H9 (cell line): ENCODE data around the gene GSE1. TPM values are rescaled to one million over a fixed set of nuclear protein-coding genes. Genes with fewer than 3 reads are reported as not detected.

Experiments
- DNase-seq: peaks from one replicate; pipeline ENCODE4 v3.0.0-alpha.2; 2017
- H2AFZ ChIP-seq: one replicate; pipeline ENCODE4 v1.6.1; 2013; ENCODE audit warnings: mild to moderate bottlenecking, low read length, control low read depth, moderate library complexity
- H2AK5ac ChIP-seq: 2 replicates; pipeline ENCODE4 v1.6.1; 2013; ENCODE audit warnings: low read length, control low read depth, mixed read lengths; ENCODE audit not compliant: insufficient read length
- H2BK120ac ChIP-seq: one replicate; pipeline ENCODE4 v1.6.1; 2013; ENCODE audit warnings: low read depth, mild to moderate bottlenecking, low read length, control low read depth, inconsistent platforms; ENCODE audit not compliant: poor library complexity, severe bottlenecking
- H2BK12ac ChIP-seq: 2 replicates; pipeline ENCODE4 v1.6.1; 2013; ENCODE audit warnings: low read length, control low read depth, mixed read lengths, low read depth; ENCODE audit not compliant: insufficient read length
- H2BK15ac ChIP-seq: 2 replicates; pipeline ENCODE4 v1.6.1; 2013; ENCODE audit warnings: low read depth, low read length, control low read depth
- H2BK20ac ChIP-seq: one replicate; pipeline ENCODE4 v1.6.1; 2013; ENCODE audit warnings: low read depth, mild to moderate bottlenecking, low read length, control low read depth, inconsistent platforms; ENCODE audit not compliant: poor library complexity, severe bottlenecking
- H2BK5ac ChIP-seq: 2 replicates; pipeline ENCODE4 v1.6.1; 2013; ENCODE audit warnings: low read length, control low read depth, mixed read lengths; ENCODE audit not compliant: insufficient read length
- H3K14ac ChIP-seq: 2 replicates; pipeline ENCODE4 v1.6.1; 2013; ENCODE audit warnings: low read length, control low read depth; ENCODE audit not compliant: insufficient read depth
- H3K18ac ChIP-seq: 2 replicates; pipeline ENCODE4 v1.6.1; 2013; ENCODE audit warnings: low read depth, mild to moderate bottlenecking, mixed read lengths, low read length, control low read depth; ENCODE audit not compliant: insufficient read length
- H3K23ac ChIP-seq: 2 replicates; pipeline ENCODE4 v1.6.1; 2013; ENCODE audit warnings: low read length, control low read depth, mixed read lengths, low read depth; ENCODE audit not compliant: insufficient read length
- H3K23me2 ChIP-seq: 2 replicates; pipeline ENCODE4 v1.6.1; 2013; ENCODE audit warnings: low read depth, mild to moderate bottlenecking, mixed read lengths, low read length, control low read depth; ENCODE audit not compliant: insufficient read length, poor library complexity, severe bottlenecking
- H3K27ac ChIP-seq: 2 replicates; pipeline ENCODE4 v1.5.1; 2013; ENCODE audit warnings: low read length, control low read depth, mixed read lengths, low read depth; ENCODE audit not compliant: insufficient read length
- H3K27me3 ChIP-seq: 2 replicates; pipeline ENCODE4 v1.6.1; 2013; ENCODE audit warnings: low read length, control low read depth, inconsistent platforms; ENCODE audit not compliant: insufficient read depth
- H3K4ac ChIP-seq: 2 replicates; pipeline ENCODE4 v1.6.1; 2013; ENCODE audit warnings: low read depth, mild to moderate bottlenecking, control low read depth, inconsistent platforms, low read length, moderate library complexity
- H3K4me1 ChIP-seq: 2 replicates; pipeline ENCODE4 v1.6.1; 2013; ENCODE audit warnings: low read length, control low read depth, inconsistent platforms; ENCODE audit not compliant: insufficient read depth
- H3K4me2 ChIP-seq: 2 replicates; pipeline ENCODE4 v1.6.1; 2013; ENCODE audit warnings: low read length, control low read depth, mixed read lengths; ENCODE audit not compliant: insufficient read length, insufficient read depth
- H3K56ac ChIP-seq: 2 replicates; pipeline ENCODE4 v1.6.1; 2013; ENCODE audit warnings: low read depth, mild to moderate bottlenecking, mixed read lengths, low read length, control low read depth; ENCODE audit not compliant: insufficient read length
- H3K79me1 ChIP-seq: 2 replicates; pipeline ENCODE4 v1.6.1; 2013; ENCODE audit warnings: low read depth, mild to moderate bottlenecking, moderate library complexity, low read length, control low read depth, inconsistent platforms; ENCODE audit not compliant: insufficient read depth, poor library complexity, severe bottlenecking
- H3K79me2 ChIP-seq: 2 replicates; pipeline ENCODE4 v1.6.1; 2013; ENCODE audit warnings: low read length, control low read depth, inconsistent platforms; ENCODE audit not compliant: insufficient read depth
- H3K9ac ChIP-seq: 2 replicates; pipeline ENCODE4 v1.6.1; 2013; ENCODE audit warnings: low read length, control low read depth, mixed read lengths; ENCODE audit not compliant: insufficient read length; ENCODE audit errors: extremely low read depth
- H3K9me3 ChIP-seq: one replicate; pipeline ENCODE4 v1.6.1; 2013; ENCODE audit warnings: low read depth, low read length, inconsistent platforms; ENCODE audit not compliant: control insufficient read depth
- H3T11ph ChIP-seq: one replicate; pipeline ENCODE4 v1.6.1; 2013; ENCODE audit warnings: mild to moderate bottlenecking, low read length, control low read depth, inconsistent platforms
- H4K20me1 ChIP-seq: one replicate; pipeline ENCODE4 v1.6.1; 2013; ENCODE audit not compliant: control insufficient read depth, insufficient read length, insufficient read depth
- H4K5ac ChIP-seq: 2 replicates; pipeline ENCODE4 v1.6.1; 2013; ENCODE audit warnings: low read depth, mild to moderate bottlenecking, mixed read lengths, low read length, control low read depth; ENCODE audit not compliant: insufficient read length
- H4K8ac ChIP-seq: replicated peaks from 2 replicates; pipeline ENCODE4 v1.6.1; 2013; ENCODE audit warnings: low read length, control low read depth, mixed read lengths, low read depth; ENCODE audit not compliant: insufficient read length
- H4K91ac ChIP-seq: 2 replicates; pipeline ENCODE4 v1.6.1; 2013; ENCODE audit warnings: low read depth, mild to moderate bottlenecking, moderate library complexity, mixed read lengths, low read length, control low read depth; ENCODE audit not compliant: insufficient read length
- H3K27ac Mint-ChIP-seq, 3 experiments: 2 replicates in 2 of 3; 3 replicates in 1 of 3; pipeline ENCODE4 v1.8.0; 2020 to 2021; ENCODE audit warnings: mixed read lengths in 3 of 3, mild to moderate bottlenecking in 1 of 3, moderate library complexity in 1 of 3
- H3K27me3 Mint-ChIP-seq: 2 replicates; pipeline ENCODE4 v1.8.0; 2021; ENCODE audit warnings: low read depth, mild to moderate bottlenecking, moderate library complexity, mixed read lengths
- H3K36me3 Mint-ChIP-seq, 3 experiments: 2 replicates in 2 of 3; 3 replicates in 1 of 3; pipeline ENCODE4 v1.8.0; 2020 to 2021; ENCODE audit warnings: low read depth in 3 of 3, mixed read lengths in 3 of 3; ENCODE audit not compliant: insufficient read depth in 1 of 3
- H3K4me1 Mint-ChIP-seq, 2 experiments: 2 replicates each; pipeline ENCODE4 v1.8.0; 2020; ENCODE audit warnings: mixed read lengths in 2 of 2
- H3K4me3 Mint-ChIP-seq, 2 experiments: 2 replicates in 1 of 2; 3 replicates in 1 of 2; pipeline ENCODE4 v1.8.0; 2020 to 2021; ENCODE audit warnings: mild to moderate bottlenecking in 2 of 2, mixed read lengths in 2 of 2, moderate library complexity in 1 of 2
- H3K9me3 Mint-ChIP-seq, 2 experiments: 2 replicates in 1 of 2; 3 replicates in 1 of 2; pipeline ENCODE4 v1.8.0; 2020; ENCODE audit warnings: mild to moderate bottlenecking in 2 of 2, mixed read lengths in 2 of 2, moderate library complexity in 1 of 2
- WGBS: extraction: QIAGEN DNeasy Blood & Tissue Kit; methylation state at CpG from one replicate; pipeline ENCODE4 v1.1.7; 2013; ENCODE audit warnings: missing lambda C conversion rate, low lambda C conversion rate, mixed read lengths; ENCODE audit not compliant: insufficient read length; ENCODE audit errors: extremely low coverage; 5-methylcytosine and 5-hydroxymethylcytosine counted together
- total RNA-seq: library from RNA; stranded (reverse); gene quantifications from 2 replicates; pipeline ENCODE4 v1.2.1, GENCODE V29; 2021
- TF ChIP-seq, protein P1 (sequence below): fragments of 200-600 bp; sonication (generic); conservative IDR thresholded peaks from 3 replicates; pipeline ENCODE4 v1.8.0; 2021; ENCODE audit warnings: antibody characterized with exemption, mild to moderate bottlenecking

GSE1 gene
- total RNA-seq, 1 experiment from 2014 or later, result 125 TPM

DNA sequence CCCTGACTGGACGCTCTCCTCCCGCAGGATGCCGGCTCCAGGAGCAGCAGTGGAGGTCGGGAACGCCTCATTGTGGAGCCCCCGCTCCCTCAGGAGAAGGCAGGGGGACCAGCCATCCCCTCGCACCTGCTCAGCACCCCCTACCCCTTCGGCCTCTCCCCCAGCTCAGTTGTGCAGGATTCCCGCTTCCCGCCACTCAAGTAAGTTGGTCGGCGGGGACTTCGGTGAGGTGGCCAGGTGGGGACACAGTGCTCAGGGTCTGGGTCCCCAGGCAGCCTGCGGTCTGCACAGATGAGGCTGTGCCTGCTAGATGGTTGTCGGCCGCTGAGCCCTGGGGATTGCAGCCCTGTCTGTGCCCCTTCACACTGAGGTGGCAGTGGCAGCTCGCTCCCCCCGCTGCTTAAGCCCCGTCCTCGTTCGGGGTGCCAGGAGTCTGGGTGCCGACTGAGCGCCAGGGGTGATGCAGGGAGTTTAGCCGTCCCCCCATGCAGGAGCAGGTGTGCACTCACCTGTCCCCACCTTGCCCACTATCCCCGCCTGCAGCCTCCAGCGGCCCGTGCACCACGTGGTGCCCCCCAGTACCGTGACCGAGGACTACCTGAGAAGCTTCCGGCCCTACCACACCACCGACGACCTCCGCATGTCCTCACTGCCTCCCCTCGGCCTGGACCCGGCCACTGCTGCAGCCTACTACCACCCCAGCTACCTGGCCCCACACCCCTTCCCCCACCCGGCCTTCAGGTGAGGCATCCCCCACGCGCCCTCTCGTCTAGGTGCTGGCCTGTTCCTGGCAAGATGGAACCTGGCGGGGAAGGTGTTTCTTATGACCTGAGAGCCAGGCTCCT is 41.4 kb downstream of the GSE1 start:
- Histone ChIP-seq H3K4ac (no peak overlapping the region), H3K23ac (no peak overlapping the region), H2AK5ac (no peak overlapping the region), H2BK15ac (no peak overlapping the region), H2BK12ac (no peak overlapping the region), H3T11ph (no peak overlapping the region), H2BK120ac (no peak overlapping the region), H3K79me1 (peaks cover 4% of the 10 kb centered on the region), H3K79me2 (no peaks in the 10 kb centered on the region), H4K5ac (no peak overlapping the region), H3K9ac (no peak overlapping the region), H3K56ac (no peak overlapping the region), H3K14ac (no peak overlapping the region; the same call in 1 of the 2 replicates), H3K18ac (no peak overlapping the region), H2BK5ac (no peak overlapping the region), H4K8ac (no peak overlapping the region), H4K20me1 (no peaks in the 10 kb centered on the region), H3K27me3 (no peaks in the 10 kb centered on the region), H3K4me1 (no peaks in the 10 kb centered on the region), H2AFZ (no peak overlapping the region), H4K91ac (no peak overlapping the region), H3K4me2 (no peak overlapping the region), H2BK20ac (no peak overlapping the region), H3K9me3 (no peaks in the 10 kb centered on the region), H3K27ac (no peak overlapping the region), H3K23me2 (no peaks in the 10 kb centered on the region)
- Mint-ChIP-seq H3K27ac (no peak overlapping the region), H3K36me3 (peaks cover 29 to 68% (median 68%) of the 10 kb centered on the region in 3 experiments), H3K9me3 (peaks cover 0 to 3% of the 10 kb centered on the region in 2 experiments; a peak in 1 of 5 replicates), H3K27me3 (no peaks in the 10 kb centered on the region; the same call in 1 of the 2 replicates), H3K4me1 (peaks cover 0 to 8% of the 10 kb centered on the region in 2 experiments; a peak in 2 of 4 replicates), H3K4me3 (no peak overlapping the region)
- DNase-seq, result no peak
- WGBS, result no CpG with 5 or more reads among the region's 41 CpGs
- TF ChIP-seq, protein P1, sequence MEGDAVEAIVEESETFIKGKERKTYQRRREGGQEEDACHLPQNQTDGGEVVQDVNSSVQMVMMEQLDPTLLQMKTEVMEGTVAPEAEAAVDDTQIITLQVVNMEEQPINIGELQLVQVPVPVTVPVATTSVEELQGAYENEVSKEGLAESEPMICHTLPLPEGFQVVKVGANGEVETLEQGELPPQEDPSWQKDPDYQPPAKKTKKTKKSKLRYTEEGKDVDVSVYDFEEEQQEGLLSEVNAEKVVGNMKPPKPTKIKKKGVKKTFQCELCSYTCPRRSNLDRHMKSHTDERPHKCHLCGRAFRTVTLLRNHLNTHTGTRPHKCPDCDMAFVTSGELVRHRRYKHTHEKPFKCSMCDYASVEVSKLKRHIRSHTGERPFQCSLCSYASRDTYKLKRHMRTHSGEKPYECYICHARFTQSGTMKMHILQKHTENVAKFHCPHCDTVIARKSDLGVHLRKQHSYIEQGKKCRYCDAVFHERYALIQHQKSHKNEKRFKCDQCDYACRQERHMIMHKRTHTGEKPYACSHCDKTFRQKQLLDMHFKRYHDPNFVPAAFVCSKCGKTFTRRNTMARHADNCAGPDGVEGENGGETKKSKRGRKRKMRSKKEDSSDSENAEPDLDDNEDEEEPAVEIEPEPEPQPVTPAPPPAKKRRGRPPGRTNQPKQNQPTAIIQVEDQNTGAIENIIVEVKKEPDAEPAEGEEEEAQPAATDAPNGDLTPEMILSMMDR, result no peak
